HG03575 (cell line): ENCODE measurements around the gene PLN.

Experiments used
- ATAC-seq: cut with Tn5 transposase; IDR thresholded peaks from one replicate; pipeline ENCODE4 v1.9.1; 2021; ENCODE audit not compliant: unreplicated experiment, insufficient number of reproducible peaks, low FRiP score; ENCODE audit errors: extremely low read depth

Gene PLN

DNA sequence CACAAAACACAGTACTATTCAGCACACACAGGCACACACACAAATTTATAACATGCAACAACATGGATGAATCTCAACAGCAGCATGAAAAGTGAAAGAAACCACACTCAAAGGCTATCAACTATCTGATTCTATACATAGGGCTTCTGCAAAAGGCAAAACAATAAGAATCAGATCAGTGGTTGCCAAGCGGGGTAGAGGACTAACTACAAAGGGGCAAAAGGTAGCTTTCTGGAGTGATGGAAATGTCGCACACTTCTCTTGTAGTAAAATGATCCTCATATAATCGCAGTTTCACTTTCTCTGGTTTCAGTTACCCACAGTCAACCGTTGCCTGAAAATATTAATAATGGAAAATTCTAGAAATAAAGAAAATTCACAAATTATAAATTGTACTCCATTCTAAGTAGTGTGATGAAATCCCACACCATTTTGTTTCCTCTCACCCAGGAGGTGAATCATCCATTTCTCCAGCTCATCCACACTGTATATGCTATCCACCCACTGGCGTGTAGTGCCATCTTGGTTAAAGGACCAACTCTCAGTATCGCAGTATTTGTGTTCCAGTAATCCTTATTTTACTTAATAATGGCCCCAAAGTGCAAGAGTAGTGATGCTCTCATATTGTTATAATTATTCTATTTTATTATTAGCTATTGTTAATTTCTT, 12.8 kb upstream of the PLN start:
- no peak for ATAC-seq

DNA sequence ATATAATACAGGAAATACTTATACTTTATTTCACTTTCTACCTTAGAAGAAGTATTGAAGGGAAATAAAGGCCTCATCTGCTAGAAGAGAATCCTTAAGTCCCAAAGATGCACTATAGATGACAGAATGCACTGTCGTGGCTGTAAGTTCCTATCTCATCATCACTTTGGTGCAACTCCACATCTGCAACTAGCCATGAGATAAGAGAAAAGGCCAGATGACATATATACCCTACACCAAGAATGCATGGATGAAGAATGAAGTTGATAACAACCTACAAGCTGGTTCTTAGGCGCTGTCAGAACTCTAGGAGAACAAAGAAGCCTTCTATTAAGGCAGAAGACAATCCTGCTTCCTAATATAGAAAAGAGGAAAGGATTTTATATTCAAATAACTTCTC, 11.6 kb upstream of the PLN start:
- ATAC-seq, result no peak

DNA sequence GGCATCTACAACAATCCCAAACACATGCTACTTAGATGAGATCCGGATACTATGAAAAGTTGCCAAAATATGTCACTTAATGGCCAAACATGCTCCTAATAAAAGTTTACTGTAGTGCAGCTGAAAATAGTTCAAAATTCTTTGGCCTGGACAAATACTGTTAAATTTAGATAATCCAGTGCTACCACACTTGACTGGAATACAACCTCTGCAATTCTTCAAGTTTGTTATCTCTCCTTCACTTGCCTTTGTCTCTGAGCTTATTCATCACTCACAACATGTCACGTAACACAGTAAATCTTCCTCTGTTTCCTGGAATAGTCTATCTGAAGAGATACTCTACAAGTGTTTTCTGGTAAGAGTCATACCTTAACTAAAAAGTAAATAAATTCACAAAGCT, 10.5 kb upstream of the PLN start:
- no peak for ATAC-seq

DNA sequence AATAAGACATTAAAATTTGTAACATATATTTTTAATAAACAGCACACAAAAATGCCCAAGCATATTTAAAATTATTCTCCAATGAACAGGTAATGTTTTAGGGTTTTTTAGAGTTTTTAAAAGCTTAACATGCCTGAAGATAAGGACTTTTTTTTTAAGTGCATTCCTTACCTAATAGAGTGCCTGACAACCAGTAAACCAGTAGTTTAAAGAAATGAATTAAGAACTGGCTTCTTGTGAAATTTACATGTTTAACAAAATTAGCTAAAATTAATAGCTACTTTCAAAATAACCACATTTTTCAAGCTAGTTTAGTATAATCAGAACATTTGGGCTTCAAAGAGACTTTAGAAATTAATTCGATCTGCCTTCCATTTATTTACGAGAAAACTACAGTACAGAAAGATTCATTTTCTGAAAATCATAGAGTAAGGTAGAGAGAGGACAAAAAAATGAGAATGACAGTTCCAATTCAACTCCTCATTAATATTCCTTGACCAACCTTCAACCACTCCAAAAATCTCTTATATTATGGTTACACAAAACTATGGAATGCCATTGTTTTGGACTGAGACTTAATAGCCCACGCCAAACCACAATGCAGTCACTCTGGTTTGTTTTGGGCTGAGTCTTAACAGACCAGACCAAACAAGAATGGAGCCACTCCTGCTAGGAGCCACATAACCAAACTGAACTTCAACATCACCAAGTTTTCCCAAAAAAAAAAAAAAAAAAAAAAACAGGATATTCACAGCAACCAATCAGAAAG, 5.7 kb upstream of the PLN start:
- no peak for ATAC-seq

DNA sequence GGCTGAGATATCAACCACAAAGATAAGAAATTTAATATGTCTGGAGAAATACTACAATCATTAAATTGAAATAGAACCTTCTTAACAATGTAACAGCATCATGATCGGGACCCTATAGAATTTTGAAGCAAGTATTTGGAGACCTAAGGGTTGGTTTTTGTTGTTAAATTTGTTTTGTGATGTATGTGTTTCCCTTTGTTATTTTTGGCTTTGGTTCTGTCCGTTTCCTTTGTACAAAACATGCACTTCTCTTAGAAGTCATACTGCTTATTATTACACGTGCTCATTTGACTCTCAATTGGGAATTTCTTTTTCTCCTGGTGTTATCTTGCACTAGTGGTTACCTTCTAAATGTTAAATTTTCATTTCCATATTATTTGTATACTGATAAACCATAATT, 4.0 kb upstream of the PLN start:
- no peak for ATAC-seq

DNA sequence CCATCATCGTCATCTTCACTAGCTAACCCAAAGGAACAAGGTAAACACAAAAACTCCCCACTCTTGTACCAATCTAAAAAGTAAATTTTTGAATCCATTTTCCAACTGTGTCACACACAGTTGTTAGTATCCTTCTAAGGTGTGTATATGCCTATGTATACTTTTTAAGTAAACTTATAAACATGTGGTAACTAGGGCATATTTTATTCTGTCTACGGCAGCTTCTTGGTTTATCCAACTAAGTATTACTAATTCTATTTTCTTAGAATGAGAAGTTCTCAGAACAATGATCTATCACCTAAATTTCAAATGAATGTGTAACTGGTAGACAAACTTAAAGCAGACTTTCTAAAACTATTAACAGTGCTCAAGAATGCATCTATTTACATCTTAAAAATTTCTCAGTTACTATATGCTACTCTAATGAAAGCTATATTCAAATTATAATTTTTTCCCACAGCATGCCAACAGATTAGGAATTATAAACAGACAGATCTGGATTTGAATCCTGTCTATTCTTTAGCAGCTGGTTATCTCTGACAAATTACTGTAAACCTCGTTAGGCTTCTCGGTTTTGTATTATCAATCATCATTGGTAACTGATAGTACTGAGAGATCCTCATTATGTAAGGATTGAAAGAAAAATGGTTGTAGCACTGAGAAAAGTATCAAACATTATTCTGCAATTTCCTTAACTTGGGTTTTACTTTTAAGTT, 1.8 kb upstream of the PLN start:
- ATAC-seq, result no peak

DNA sequence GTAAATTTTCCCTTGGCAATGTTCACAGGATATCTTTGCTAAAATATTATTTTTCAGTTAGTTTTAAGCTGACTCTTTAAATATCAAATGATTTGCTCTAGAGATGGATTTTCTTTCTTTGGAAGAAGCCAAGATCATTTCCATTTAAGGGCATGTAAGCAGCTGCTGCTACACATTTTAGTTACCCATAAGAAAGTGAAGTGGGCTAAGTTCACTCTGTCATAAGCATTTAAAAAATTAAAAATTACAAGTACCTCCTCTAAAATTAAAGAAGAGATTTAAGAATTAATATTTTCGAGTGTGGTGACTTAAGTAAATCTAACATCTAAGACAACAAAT, 1.2 kb upstream of the PLN start:
- ATAC-seq, result no peak

DNA sequence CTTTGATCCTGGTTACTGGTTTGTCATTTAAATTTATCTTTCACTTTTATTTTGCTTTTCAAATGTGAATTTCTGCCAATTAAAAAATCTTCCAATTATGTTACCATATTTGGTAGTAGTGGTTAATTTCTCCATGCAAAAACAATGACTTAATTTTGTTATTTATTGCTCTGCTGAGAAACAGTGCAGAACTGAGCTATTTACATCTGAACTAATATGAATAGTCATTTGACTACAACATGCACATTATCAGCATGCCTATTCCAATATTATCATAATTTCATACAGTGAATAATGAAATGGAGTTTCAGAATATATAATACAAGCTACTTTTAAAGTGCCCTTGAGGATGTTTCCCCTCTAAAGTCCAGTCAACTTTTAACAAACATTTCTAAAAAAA, 517 bp downstream of the PLN start:
- ATAC-seq, result no peak

DNA sequence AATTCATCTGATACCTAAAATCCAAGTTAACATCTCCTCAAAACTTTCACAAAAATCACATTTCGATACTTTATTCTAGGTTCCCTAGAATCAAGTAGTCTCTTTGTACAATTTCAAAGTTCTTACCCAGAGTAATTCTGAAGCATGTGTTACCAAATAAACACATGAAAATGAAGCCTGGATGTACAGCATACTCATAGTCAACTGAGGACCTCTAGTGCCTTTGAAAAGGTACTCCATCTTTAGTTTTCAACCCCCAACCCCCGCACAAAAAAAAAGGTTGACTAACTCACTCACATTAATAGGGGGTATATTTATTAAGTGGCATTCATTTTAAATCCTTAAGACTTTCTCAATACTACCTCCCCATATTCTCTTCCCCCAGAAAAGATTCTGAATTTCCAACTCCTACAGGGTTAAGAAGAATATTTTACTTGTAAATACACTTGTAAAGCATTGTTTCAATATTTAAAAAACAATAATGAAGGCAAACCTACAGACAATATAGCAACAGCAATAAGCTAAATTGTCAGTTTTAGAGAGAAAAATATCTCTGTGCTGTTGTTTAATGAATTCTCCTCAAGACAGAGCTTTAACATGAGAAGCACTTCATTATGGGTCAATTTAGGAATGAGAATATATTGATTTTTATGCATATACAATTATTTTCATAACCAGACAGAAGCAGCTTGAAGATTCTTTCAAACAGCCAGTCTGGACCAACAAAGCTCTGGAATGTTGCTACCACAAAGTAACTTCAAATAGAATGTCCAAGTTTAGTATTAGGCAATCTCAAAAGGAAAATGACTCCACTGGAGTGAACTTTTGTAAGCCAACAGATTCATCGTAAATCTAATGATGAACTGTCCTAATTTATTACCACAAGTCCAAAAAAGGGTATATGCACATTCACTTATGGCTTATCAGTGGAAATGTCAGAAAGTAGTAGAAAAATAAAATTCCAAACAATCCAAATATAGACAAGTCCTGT, 3.3 kb downstream of the PLN start:
- ATAC-seq, result peak; percentile 88

DNA sequence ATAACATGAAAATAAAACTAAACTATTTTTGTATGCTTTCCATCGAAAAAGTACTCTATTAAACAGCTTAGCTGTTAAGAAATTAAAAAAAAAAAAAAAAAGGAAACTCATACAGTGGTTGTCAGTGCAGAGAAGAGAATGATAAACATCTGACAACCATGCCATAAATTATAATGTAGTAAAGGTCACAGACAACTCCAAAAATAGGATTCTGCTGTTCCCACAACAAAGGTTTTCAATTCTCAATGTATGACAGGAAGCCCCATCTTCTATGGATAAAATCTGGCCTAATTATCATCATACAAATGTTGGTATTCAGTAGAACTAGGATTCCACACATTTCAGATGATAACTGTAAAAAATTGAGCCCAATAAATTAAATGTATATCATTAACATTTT, 5.0 kb downstream of the PLN start:
- no peak for ATAC-seq

DNA sequence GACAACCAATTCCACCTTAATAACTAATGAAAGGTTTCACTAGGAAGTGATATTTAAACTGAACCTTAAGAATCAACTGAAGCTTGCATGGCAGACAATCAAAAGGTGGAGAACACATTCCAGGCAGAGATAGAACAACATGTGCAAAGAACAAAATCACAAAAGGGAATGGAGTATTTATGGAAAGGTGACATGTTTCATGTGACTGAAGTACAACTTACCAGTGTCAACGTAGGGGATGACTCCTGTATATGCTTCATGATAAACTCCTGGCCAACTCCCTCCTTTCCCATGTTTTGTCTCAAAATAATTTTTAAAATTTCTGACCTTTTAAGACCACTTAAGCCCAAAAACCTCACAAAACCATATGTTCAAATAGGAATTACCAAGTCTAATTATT, 6.6 kb downstream of the PLN start:
- no peak for ATAC-seq

DNA sequence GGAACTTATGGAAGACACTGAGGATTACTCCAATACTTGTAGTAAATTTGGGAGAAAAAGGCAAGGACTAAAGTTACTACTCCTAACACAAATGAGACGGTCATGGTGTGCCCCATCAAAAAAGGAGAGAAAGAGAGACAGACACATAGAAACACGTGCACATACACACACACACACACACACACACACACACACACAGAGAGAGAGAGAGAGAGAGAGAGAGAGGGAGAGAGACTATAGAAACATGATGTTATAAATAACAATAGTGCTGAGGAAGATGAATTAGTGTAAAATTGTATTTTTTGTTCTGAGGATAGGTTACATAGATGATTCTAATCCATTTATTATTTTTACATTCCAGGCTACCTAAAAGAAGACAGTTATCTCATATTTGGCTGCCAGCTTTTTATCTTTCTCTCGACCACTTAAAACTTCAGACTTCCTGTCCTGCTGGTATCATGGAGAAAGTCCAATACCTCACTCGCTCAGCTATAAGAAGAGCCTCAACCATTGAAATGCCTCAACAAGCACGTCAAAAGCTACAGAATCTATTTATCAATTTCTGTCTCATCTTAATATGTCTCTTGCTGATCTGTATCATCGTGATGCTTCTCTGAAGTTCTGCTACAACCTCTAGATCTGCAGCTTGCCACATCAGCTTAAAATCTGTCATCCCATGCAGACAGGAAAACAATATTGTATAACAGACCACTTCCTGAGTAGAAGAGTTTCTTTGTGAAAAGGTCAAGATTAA, 10.5 kb downstream of the PLN start:
- ATAC-seq, result no peak

DNA sequence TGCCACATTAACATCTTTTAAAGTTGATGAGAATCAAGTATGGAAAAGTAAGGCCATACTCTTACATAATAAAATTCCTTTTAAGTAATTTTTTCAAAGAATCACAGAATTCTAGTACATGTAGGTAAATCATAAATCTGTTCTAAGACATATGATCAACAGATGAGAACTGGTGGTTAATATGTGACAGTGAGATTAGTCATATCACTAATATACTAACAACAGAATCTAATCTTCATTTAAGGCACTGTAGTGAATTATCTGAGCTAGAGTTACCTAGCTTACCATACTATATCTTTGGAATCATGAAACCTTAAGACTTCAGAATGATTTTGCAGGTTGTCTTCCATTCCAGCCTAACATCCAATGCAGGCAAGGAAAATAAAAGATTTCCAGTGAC, 11.6 kb downstream of the PLN start:
- ATAC-seq, result no peak

DNA sequence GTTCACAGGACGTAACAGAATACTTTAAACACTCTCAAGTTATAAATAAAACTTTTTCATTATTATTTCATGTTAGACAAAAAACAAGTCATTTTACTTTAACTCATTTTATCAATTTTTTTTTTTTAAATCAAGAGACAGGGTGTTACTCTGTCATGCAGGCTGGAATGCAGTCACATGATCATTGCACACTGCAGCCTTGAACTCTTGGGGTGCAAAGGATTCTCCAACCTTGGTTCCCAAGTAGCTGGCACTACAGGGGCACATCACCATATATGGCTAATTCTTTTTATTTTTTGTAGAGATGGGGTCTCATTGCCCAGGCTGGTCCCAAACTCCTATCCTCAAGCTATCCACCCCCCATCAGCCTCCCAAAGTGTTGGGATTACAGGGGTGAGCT, 14.2 kb downstream of the PLN start:
- no peak for ATAC-seq

DNA sequence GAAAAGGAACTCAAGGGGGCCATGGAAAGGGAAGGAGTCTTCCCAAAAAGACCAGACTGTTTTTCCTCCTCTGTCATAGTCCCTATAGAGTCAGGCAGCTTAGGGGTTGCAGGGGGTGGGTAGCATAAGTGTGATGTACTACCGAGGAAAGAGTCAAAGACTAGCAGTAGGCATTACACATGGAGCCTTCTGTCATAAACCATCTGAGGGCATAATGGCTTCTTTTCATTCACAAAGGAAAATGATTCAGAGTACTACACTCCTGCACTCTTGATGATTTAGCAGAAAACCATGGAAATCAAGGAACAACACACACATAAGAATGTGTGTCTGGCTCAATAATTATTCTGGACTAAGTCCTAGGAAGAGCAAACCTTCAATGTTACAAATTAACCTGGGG, 14.9 kb downstream of the PLN start:
- ATAC-seq, result no peak

DNA sequence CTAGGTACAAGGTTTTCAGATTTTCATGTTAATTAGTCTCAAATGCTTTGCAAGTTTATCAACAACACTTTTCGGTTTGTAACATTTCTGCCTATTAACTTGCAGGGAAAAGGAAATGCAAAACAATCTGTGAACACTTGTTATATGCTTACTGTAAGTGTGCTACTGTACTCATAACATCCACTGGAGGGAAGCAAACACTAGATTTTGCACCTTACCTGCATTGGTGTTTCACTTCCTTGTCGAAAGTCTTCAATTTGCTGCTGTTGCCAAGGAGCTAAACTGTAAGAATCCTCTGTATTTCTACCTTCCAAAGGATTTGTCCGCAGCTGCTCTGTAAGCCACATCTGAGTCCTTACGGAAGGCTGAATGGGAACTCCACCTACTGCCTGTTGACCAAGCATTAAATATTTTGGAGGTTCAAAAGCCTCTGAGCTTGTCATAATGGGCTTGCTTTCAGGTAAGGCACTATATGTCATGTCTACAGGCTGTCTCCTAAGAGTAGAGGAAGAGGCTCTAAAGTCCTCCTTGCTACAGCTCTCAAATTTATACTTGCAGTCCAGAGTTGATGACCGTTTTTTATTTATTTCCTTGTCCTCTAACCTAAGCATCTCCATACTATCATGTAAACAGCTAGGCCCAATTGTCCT, 17.3 kb downstream of the PLN start:
- ATAC-seq, result peak; percentile 97

DNA sequence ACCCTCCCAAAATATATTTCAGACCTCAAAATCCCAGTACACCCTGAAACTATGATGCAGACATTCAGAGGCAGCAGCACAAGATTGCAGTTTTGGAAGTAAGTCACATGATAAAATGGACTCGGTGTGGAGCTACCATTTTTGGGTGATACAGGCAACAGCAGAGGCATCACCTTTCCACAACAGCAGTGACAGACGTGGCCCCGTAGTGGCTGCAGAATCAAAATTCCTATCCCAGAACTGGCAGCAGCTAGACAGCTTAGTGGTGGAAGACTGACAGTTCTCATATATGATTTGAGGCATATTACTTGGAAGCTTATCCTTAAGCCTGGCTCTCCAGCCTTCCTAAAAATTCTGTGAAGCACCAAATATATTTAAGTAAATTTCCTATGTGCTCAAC, 19.9 kb downstream of the PLN start:
- no peak for ATAC-seq

DNA sequence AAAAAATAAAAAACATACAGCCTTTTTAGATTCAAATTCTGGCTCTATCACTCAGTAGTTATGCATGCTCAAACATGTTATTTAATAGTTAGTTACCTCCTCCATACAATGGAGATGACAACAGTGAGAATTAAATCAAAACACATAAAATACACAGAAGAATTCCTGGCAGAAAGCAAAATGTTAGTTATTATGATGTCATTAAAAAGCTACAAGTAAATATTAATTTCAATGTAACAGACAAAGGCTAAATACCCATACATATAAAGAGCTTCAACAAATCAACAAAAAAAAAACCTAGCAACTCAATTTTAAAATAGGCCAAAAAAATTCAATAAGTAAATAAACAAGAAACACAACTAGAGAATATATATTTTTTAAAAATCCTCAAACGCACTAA, 21.4 kb downstream of the PLN start:
- no peak for ATAC-seq
